ENCODE measurements around the gene PTPRT. TPM values are rescaled to one million over a fixed set of nuclear protein-coding genes. Genes with fewer than 3 reads are reported as not detected.

Gene PTPRT
- polyA plus RNA-seq, 4 donors, result 0.07 to 0.58 (median 0.27) TPM; not detected in 1

DNA sequence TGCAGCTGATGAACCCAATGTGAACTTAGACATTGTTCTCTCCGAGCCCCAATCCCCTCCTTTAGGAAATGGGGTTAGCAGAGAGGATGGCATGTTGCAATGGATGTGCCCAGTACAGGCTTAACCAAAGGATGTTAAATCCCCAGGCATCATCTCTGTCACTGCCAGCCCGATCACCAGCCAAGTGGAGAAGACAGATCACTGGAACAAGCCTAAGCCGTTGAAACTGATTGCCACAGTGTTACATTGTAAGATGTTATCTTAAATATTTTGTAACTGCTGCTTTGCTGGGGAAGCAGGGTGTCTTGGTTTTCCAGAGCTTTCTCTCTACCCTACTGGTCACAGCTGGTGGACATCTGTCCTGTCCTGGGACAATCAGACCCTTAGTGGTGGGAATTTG, 788.1 kb downstream of the PTPRT start:
- Histone ChIP-seq H3K4me3 (ENCODE audit: low read depth in 1 of 3, low read length in 3 of 3) (no peak overlapping the region), H3K4me1 (ENCODE audit: control insufficient read depth in 3 of 3, insufficient read depth in 2 of 3, low read depth in 1 of 3, low read length in 2 of 3) (no peaks in the 10 kb centered on the region), H3K9me3 (ENCODE audit: control insufficient read depth in 2 of 2, insufficient read depth in 1 of 2, low read depth in 1 of 2, low read length in 1 of 2) (no peaks in the 10 kb centered on the region), H3K27me3 (ENCODE audit: control insufficient read depth in 3 of 3, insufficient read depth in 3 of 3, low read length in 3 of 3) (no peaks in the 10 kb centered on the region), H3K36me3 (ENCODE audit: control insufficient read depth in 3 of 3, insufficient read depth in 2 of 3, low read depth in 1 of 3, low read length in 3 of 3) (no peaks in the 10 kb centered on the region), H3K27ac (ENCODE audit: low read depth in 1 of 3, low read length in 2 of 3) (no peak overlapping the region)
- DNase-seq (no peak), FAIRE-seq (no peak)
- 56 to 62% (median 60%) methylated on average over 3 of the region's 3 CpGs for WGBS, 3 donors

DNA sequence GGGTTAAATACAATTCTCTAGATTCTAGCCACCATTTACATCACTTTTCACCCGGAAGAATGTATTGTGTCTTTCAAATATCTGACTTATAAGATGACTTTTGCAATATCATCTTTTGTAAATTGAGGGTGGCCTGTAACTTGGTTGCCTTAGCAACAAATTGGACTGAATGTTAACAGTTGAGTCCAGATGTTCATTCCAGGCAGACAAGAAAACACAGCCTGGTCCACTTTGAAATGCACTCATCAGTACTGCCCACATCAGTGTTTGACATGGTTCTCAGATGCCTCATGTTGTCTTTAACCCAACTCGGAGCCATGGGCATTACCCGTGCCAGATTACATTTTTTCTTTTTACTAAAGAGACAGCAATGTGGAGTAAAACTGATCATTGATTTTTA, 789.9 kb downstream of the PTPRT start:
- WGBS, 3 donors, result 69 to 84% (median 77%) methylated on average over 3 of the region's 3 CpGs
- Histone ChIP-seq H3K4me3 (ENCODE audit: low read depth in 1 of 3, low read length in 3 of 3) (no peak overlapping the region), H3K9me3 (ENCODE audit: control insufficient read depth in 2 of 2, insufficient read depth in 1 of 2, low read depth in 1 of 2, low read length in 1 of 2) (no peaks in the 10 kb centered on the region), H3K36me3 (ENCODE audit: control insufficient read depth in 3 of 3, insufficient read depth in 2 of 3, low read depth in 1 of 3, low read length in 3 of 3) (no peaks in the 10 kb centered on the region), H3K27me3 (ENCODE audit: control insufficient read depth in 3 of 3, insufficient read depth in 3 of 3, low read length in 3 of 3) (no peaks in the 10 kb centered on the region), H3K27ac (ENCODE audit: low read depth in 1 of 3, low read length in 2 of 3) (no peak overlapping the region), H3K4me1 (ENCODE audit: control insufficient read depth in 3 of 3, insufficient read depth in 2 of 3, low read depth in 1 of 3, low read length in 2 of 3) (no peaks in the 10 kb centered on the region)
- no peak for DNase-seq
- no peak for FAIRE-seq

DNA sequence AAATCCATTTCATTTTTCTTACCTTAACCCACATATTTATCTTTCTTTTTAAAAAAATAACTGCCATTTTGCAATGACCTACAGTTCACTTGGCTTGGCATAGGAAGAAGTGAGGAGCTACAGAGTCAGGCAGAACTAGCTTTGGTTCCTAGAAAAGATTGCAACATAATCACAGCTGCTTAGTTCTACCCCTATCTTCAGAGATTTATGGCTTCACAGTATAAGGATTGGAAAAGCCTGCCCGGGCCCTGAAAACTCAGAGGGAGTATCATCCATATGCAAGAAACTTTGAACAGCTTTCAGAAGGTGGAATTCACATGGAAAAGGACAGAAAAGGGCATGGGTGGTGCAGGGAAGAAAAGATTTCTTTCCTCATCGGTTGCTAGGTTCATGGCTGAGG, 797.3 kb downstream of the PTPRT start:
- FAIRE-seq (no peak), DNase-seq (no peak)
- Histone ChIP-seq H3K4me1 (ENCODE audit: control insufficient read depth in 3 of 3, insufficient read depth in 2 of 3, low read depth in 1 of 3, low read length in 2 of 3) (no peaks in the 10 kb centered on the region), H3K36me3 (ENCODE audit: control insufficient read depth in 3 of 3, insufficient read depth in 2 of 3, low read depth in 1 of 3, low read length in 3 of 3) (no peaks in the 10 kb centered on the region), H3K9me3 (ENCODE audit: control insufficient read depth in 2 of 2, insufficient read depth in 1 of 2, low read depth in 1 of 2, low read length in 1 of 2) (no peaks in the 10 kb centered on the region), H3K27me3 (ENCODE audit: control insufficient read depth in 3 of 3, insufficient read depth in 3 of 3, low read length in 3 of 3) (no peaks in the 10 kb centered on the region), H3K4me3 (ENCODE audit: low read depth in 1 of 3, low read length in 3 of 3) (no peak overlapping the region), H3K27ac (ENCODE audit: low read depth in 1 of 3, low read length in 2 of 3) (no peak overlapping the region)
- WGBS, 3 donors, result 21 to 40% (median 28%) methylated on average over 2 of the region's 2 CpGs

DNA sequence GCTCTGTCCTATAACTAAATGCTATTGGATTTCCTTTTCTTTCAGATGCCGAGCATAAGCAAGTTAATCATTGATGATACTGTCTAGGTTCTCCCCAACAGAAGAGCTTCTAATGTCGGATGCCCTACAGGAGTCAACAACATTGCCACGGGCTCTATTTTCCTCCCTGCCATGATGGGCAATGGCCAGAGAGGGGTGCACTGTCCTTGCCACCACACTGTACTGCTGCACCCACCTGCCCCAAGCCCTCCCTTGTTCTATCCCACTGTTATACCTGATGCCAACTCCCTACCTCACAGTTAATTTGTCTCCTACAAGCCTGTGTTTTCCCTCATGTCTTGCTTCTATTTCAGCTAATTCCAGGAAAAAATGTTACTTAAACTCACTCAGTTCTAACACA, 797.9 kb downstream of the PTPRT start:
- FAIRE-seq (no peak), DNase-seq (no peak)
- no peaks in the 10 kb centered on the region for H3K4me1 ChIP-seq (ENCODE audit: control insufficient read depth in 3 of 3, insufficient read depth in 2 of 3, low read depth in 1 of 3, low read length in 2 of 3)
- no peaks in the 10 kb centered on the region for H3K36me3 ChIP-seq (ENCODE audit: control insufficient read depth in 3 of 3, insufficient read depth in 2 of 3, low read depth in 1 of 3, low read length in 3 of 3)
- no peak overlapping the region for H3K4me3 ChIP-seq (ENCODE audit: low read depth in 1 of 3, low read length in 3 of 3)
- WGBS, 3 donors, result 35 to 77% (median 51%) methylated on average over 3 of the region's 3 CpGs
- no peaks in the 10 kb centered on the region for H3K27me3 ChIP-seq (ENCODE audit: control insufficient read depth in 3 of 3, insufficient read depth in 3 of 3, low read length in 3 of 3)
- H3K27ac ChIP-seq (ENCODE audit: low read depth in 1 of 3, low read length in 2 of 3), result no peak overlapping the region
- no peaks in the 10 kb centered on the region for H3K9me3 ChIP-seq (ENCODE audit: control insufficient read depth in 2 of 2, insufficient read depth in 1 of 2, low read depth in 1 of 2, low read length in 1 of 2)

DNA sequence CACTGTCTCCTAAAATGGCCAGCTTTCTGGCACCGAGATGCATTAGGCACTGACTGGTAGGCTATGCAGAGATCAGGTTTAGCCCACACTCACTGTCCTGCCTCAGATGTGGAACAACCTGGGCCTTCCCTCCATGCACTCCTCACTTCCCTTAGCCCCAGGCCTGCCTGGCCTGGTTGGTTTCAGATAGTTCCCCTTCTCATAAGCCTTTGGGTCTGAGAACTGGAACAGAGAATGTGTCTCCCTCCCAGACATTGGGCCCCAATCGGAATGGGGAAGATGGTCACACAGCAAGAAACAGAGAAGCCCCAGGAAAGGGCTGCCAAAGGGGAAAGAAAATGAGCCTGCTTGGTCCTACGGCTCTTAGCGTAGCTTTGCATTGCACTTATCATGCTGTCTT, 809.4 kb downstream of the PTPRT start:
- DNase-seq (no peak), FAIRE-seq (no peak)
- Histone ChIP-seq H3K4me1 (ENCODE audit: control insufficient read depth in 3 of 3, insufficient read depth in 2 of 3, low read depth in 1 of 3, low read length in 2 of 3) (no peaks in the 10 kb centered on the region), H3K36me3 (ENCODE audit: control insufficient read depth in 3 of 3, insufficient read depth in 2 of 3, low read depth in 1 of 3, low read length in 3 of 3) (no peaks in the 10 kb centered on the region), H3K27me3 (ENCODE audit: control insufficient read depth in 3 of 3, insufficient read depth in 3 of 3, low read length in 3 of 3) (no peaks in the 10 kb centered on the region), H3K27ac (ENCODE audit: low read depth in 1 of 3, low read length in 2 of 3) (no peak overlapping the region), H3K4me3 (ENCODE audit: low read depth in 1 of 3, low read length in 3 of 3) (no peak overlapping the region), H3K9me3 (ENCODE audit: control insufficient read depth in 2 of 2, insufficient read depth in 1 of 2, low read depth in 1 of 2, low read length in 1 of 2) (no peaks in the 10 kb centered on the region)
- 75 to 86% (median 86%) methylated on average over 4 of the region's 4 CpGs for WGBS, 3 donors

DNA sequence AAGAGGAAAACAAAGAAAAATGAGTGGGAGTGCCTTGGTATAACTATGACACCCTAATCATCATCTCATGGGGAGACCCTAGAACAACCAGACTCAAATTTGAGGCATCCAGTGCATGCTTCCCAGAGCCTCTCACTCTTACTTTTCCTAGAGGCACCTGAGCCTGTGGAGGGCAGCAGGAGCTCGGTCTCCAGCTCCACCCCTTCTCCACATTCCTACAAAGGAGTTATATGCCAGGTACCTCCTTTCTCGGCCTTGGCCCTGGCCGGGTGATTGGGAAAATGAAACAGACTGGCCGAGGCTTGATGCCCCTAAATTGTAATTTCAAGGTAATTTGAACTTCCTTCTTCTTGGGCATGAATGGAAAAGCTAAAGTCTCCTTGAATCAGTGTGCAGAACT, 810.3 kb downstream of the PTPRT start:
- Histone ChIP-seq H3K27ac (ENCODE audit: low read depth in 1 of 3, low read length in 2 of 3) (no peak overlapping the region), H3K36me3 (ENCODE audit: control insufficient read depth in 3 of 3, insufficient read depth in 2 of 3, low read depth in 1 of 3, low read length in 3 of 3) (no peaks in the 10 kb centered on the region), H3K27me3 (ENCODE audit: control insufficient read depth in 3 of 3, insufficient read depth in 3 of 3, low read length in 3 of 3) (no peaks in the 10 kb centered on the region), H3K9me3 (ENCODE audit: control insufficient read depth in 2 of 2, insufficient read depth in 1 of 2, low read depth in 1 of 2, low read length in 1 of 2) (no peaks in the 10 kb centered on the region), H3K4me1 (ENCODE audit: control insufficient read depth in 3 of 3, insufficient read depth in 2 of 3, low read depth in 1 of 3, low read length in 2 of 3) (no peaks in the 10 kb centered on the region), H3K4me3 (ENCODE audit: low read depth in 1 of 3, low read length in 3 of 3) (no peak overlapping the region)
- no peak for DNase-seq
- no peak for FAIRE-seq
- 29 to 58% (median 31%) methylated on average over 4 of the region's 4 CpGs for WGBS, 3 donors

DNA sequence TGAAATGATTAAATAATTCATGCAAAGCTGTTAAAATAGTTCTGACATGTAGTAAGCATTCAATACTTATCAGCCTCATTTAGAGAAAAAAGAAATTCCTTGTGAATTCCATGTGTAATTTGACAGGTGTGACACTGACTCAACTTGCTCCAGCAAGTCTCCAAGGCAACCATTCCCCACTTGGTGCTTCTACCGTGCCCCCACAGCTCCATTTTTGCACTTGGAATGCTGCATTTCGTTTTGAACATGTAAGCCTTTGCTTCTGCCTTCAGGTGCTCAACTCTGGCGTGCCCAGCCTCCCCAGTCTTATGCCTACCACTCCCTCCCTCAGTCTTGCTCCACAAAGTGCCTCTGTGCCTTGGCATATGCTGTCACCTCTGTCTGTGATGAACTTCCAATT, 810.9 kb downstream of the PTPRT start:
- Histone ChIP-seq H3K4me3 (ENCODE audit: low read depth in 1 of 3, low read length in 3 of 3) (no peak overlapping the region), H3K9me3 (ENCODE audit: control insufficient read depth in 2 of 2, insufficient read depth in 1 of 2, low read depth in 1 of 2, low read length in 1 of 2) (no peaks in the 10 kb centered on the region), H3K36me3 (ENCODE audit: control insufficient read depth in 3 of 3, insufficient read depth in 2 of 3, low read depth in 1 of 3, low read length in 3 of 3) (no peaks in the 10 kb centered on the region), H3K27ac (ENCODE audit: low read depth in 1 of 3, low read length in 2 of 3) (no peak overlapping the region), H3K4me1 (ENCODE audit: control insufficient read depth in 3 of 3, insufficient read depth in 2 of 3, low read depth in 1 of 3, low read length in 2 of 3) (no peaks in the 10 kb centered on the region), H3K27me3 (ENCODE audit: control insufficient read depth in 3 of 3, insufficient read depth in 3 of 3, low read length in 3 of 3) (no peaks in the 10 kb centered on the region)
- DNase-seq (no peak), FAIRE-seq (no peak)
- 38 to 55% (median 40%) methylated on average over 3 of the region's 3 CpGs for WGBS, 3 donors

DNA sequence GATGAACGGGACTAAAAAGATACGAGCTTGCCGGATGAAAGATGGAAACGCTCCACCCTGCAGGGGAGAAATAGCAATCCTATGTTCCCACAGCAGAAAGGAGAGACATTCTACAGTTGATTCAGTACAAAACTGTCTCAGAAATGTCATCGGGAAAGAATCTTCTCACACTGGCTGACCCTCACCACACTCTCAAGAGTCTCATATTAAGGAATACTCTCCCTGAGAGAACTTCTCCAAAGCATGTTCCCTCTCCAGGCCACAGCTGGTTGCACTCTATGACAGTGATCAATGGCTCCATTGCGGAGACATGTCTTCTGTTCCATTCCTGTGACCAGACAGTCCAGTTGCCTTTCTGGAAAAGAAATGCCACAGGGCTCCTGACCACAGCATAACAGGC, 813.6 kb downstream of the PTPRT start:
- H3K36me3 ChIP-seq (ENCODE audit: control insufficient read depth in 3 of 3, insufficient read depth in 2 of 3, low read depth in 1 of 3, low read length in 3 of 3), result no peaks in the 10 kb centered on the region
- DNase-seq (no peak), FAIRE-seq (no peak)
- no peaks in the 10 kb centered on the region for H3K9me3 ChIP-seq (ENCODE audit: control insufficient read depth in 2 of 2, insufficient read depth in 1 of 2, low read depth in 1 of 2, low read length in 1 of 2)
- H3K27me3 ChIP-seq (ENCODE audit: control insufficient read depth in 3 of 3, insufficient read depth in 3 of 3, low read length in 3 of 3), result no peaks in the 10 kb centered on the region
- H3K4me1 ChIP-seq (ENCODE audit: control insufficient read depth in 3 of 3, insufficient read depth in 2 of 3, low read depth in 1 of 3, low read length in 2 of 3), result no peaks in the 10 kb centered on the region
- no peak overlapping the region for H3K4me3 ChIP-seq (ENCODE audit: low read depth in 1 of 3, low read length in 3 of 3)
- whole genome bisulfite sequencing, 3 donors, result 84 to 92% (median 92%) methylated on average over 6 of the region's 6 CpGs
- H3K27ac ChIP-seq (ENCODE audit: low read depth in 1 of 3, low read length in 2 of 3), result no peak overlapping the region

DNA sequence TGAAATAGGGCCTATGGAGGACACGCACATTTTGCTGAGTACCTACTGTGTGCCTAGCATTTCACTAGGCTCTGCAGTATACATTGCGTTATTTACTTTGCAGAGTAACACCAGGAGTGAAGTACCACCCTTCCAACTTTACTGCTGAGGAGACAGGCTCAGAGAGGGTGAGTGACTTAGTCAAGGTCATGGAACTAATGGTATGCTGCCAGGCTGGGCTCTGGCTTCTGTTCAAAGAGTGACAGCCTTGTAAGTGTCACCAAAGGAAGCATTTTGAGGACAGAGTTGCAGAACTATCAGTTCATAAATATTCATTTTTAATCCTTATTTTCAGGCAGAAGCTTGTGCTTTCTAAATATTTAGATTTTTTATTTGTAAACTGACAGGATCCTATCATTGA, 816.7 kb downstream of the PTPRT start:
- Histone ChIP-seq H3K4me3 (ENCODE audit: low read depth in 1 of 3, low read length in 3 of 3) (no peak overlapping the region), H3K9me3 (ENCODE audit: control insufficient read depth in 2 of 2, insufficient read depth in 1 of 2, low read depth in 1 of 2, low read length in 1 of 2) (no peaks in the 10 kb centered on the region), H3K4me1 (ENCODE audit: control insufficient read depth in 3 of 3, insufficient read depth in 2 of 3, low read depth in 1 of 3, low read length in 2 of 3) (no peaks in the 10 kb centered on the region), H3K36me3 (ENCODE audit: control insufficient read depth in 3 of 3, insufficient read depth in 2 of 3, low read depth in 1 of 3, low read length in 3 of 3) (no peaks in the 10 kb centered on the region), H3K27me3 (ENCODE audit: control insufficient read depth in 3 of 3, insufficient read depth in 3 of 3, low read length in 3 of 3) (no peaks in the 10 kb centered on the region), H3K27ac (ENCODE audit: low read depth in 1 of 3, low read length in 2 of 3) (no peak overlapping the region)
- DNase-seq (no peak), FAIRE-seq (no peak)
- WGBS, 3 donors, result 46 to 81% (median 73%) methylated on average over 2 of the region's 2 CpGs
